Neuronal stem cell (in vitro differentiated cells): ENCODE measurements around the gene CD320.
A peak's percentile ranks its signal among the peaks of the same experiment; 100 is the strongest.

ENCODE experiments used
- DNase-seq: peaks from one replicate; pipeline ENCODE4 v3.0.0-alpha.2; 2013; ENCODE audit warnings: low spot score
- H2AFZ ChIP-seq: one replicate; pipeline ENCODE4 v1.6.1; 2013; ENCODE audit warnings: mild to moderate bottlenecking, low read length, inconsistent platforms
- H2AK5ac ChIP-seq: 2 replicates; pipeline ENCODE4 v1.6.1; 2013; ENCODE audit warnings: low read depth, mild to moderate bottlenecking, inconsistent platforms, low read length, moderate library complexity, mixed read lengths
- H2BK120ac ChIP-seq: 2 replicates; pipeline ENCODE4 v1.6.1; 2013; ENCODE audit warnings: low read depth, mild to moderate bottlenecking, inconsistent platforms, low read length, moderate library complexity, mixed read lengths
- H2BK12ac ChIP-seq: one replicate; pipeline ENCODE4 v1.6.1; 2013; ENCODE audit warnings: low read length, inconsistent platforms
- H2BK15ac ChIP-seq: 2 replicates; pipeline ENCODE4 v1.6.1; 2013; ENCODE audit warnings: mild to moderate bottlenecking, low read length, inconsistent platforms, mixed read lengths
- H2BK5ac ChIP-seq: one replicate; pipeline ENCODE4 v1.6.1; 2013; ENCODE audit warnings: inconsistent platforms, mild to moderate bottlenecking, low read length, moderate library complexity
- H3K14ac ChIP-seq: one replicate; pipeline ENCODE4 v1.6.1; 2013; ENCODE audit warnings: low read length, inconsistent platforms
- H3K18ac ChIP-seq: 2 replicates; pipeline ENCODE4 v1.6.1; 2013; ENCODE audit warnings: low read length, inconsistent platforms
- H3K23ac ChIP-seq: 2 replicates; pipeline ENCODE4 v1.6.1; 2013; ENCODE audit warnings: low read depth, mild to moderate bottlenecking, mixed read lengths, low read length, inconsistent platforms; ENCODE audit not compliant: poor library complexity
- H3K27ac ChIP-seq: replicated peaks from 3 replicates; pipeline ENCODE4 v1.5.1; 2013; ENCODE audit warnings: low read length, inconsistent platforms
- H3K27me3 ChIP-seq, 3 experiments: 2 replicates each; pipeline ENCODE4 v1.6.1; 2013; ENCODE audit warnings: low read length in 3 of 3, mild to moderate bottlenecking in 2 of 3, inconsistent platforms in 1 of 3, low read depth in 1 of 3, mixed read lengths in 1 of 3, moderate library complexity in 1 of 3; ENCODE audit not compliant: control insufficient read depth in 3 of 3, insufficient read depth in 3 of 3
- H3K36me3 ChIP-seq, 2 donors: replicated peaks in 1 of 2; 2 replicates each; pipeline ENCODE4 v1.6.1; 2013; ENCODE audit warnings: low read length in 2 of 2; ENCODE audit not compliant: control insufficient read depth in 2 of 2, insufficient read depth in 2 of 2
- H3K4ac ChIP-seq: 2 replicates; pipeline ENCODE4 v1.6.1; 2013; ENCODE audit warnings: inconsistent platforms, mild to moderate bottlenecking, low read length, moderate library complexity
- H3K4me1 ChIP-seq, 2 donors: 1 replicate in 1 of 2; 2 replicates in 1 of 2; pipeline ENCODE4 v1.6.1; 2013; ENCODE audit warnings: low read length in 2 of 2, low read depth in 1 of 2; ENCODE audit not compliant: control insufficient read depth in 2 of 2, insufficient read depth in 1 of 2
- H3K4me2 ChIP-seq: one replicate; pipeline ENCODE4 v1.6.1; 2013; ENCODE audit warnings: mild to moderate bottlenecking, low read length, inconsistent platforms; ENCODE audit not compliant: insufficient read depth, poor library complexity, severe bottlenecking
- H3K4me3 ChIP-seq, 2 donors: 2 replicates each; pipeline ENCODE4 v1.5.1; 2013; ENCODE audit warnings: low read length in 2 of 2, mild to moderate bottlenecking in 2 of 2, inconsistent platforms in 1 of 2, moderate library complexity in 1 of 2
- H3K79me1 ChIP-seq: one replicate; pipeline ENCODE4 v1.6.1; 2013; ENCODE audit warnings: low read depth, mild to moderate bottlenecking, inconsistent platforms, low read length, moderate library complexity
- H3K9ac ChIP-seq: one replicate; pipeline ENCODE4 v1.6.1; 2013; ENCODE audit warnings: mild to moderate bottlenecking, low read depth, low read length, inconsistent platforms; ENCODE audit not compliant: poor library complexity
- H3K9me3 ChIP-seq, 2 donors: replicated peaks in 1 of 2; 2 replicates each; pipeline versions ENCODE3 to v1.6.1; 2013; ENCODE audit warnings: low read length in 2 of 2, mild to moderate bottlenecking in 2 of 2, inconsistent platforms in 1 of 2, low read depth in 1 of 2, mixed read lengths in 1 of 2, moderate library complexity in 1 of 2; ENCODE audit not compliant: control insufficient read depth in 2 of 2, insufficient read depth in 1 of 2
- H4K8ac ChIP-seq: one replicate; pipeline ENCODE4 v1.6.1; 2013; ENCODE audit warnings: low read depth, mild to moderate bottlenecking, inconsistent platforms, low read length, moderate library complexity
- H4K91ac ChIP-seq: one replicate; pipeline ENCODE4 v1.6.1; 2013; ENCODE audit warnings: low read length, low read depth, mild to moderate bottlenecking, inconsistent platforms; ENCODE audit not compliant: poor library complexity
- WGBS, 2 donors: extraction: QIAGEN DNeasy Blood & Tissue Kit; methylation state at CpG; one replicate each; pipeline ENCODE4 v1.1.7; 2013; ENCODE audit warnings: missing lambda C conversion rate in 2 of 2, mixed read lengths in 1 of 2; ENCODE audit not compliant: insufficient read length in 2 of 2, insufficient replicate concordance in 1 of 2; ENCODE audit errors: extremely low coverage in 2 of 2; 5-methylcytosine and 5-hydroxymethylcytosine counted together

The CD320 gene

GRCh38 chr19:8311461-8312260, 3.5 kb upstream of the CD320 start:
- WGBS, 2 donors, result no CpG with 5 or more reads among the region's 16 CpGs
- Histone ChIP-seq H2BK5ac (no peak overlapping the region), H3K4me1 (peaks cover 9 to 10% of the 10 kb centered on the region in 2 donors), H2AFZ (no peak overlapping the region), H3K4me2 (no peak overlapping the region), H3K79me1 (peaks cover 9% of the 10 kb centered on the region), H3K14ac (no peak overlapping the region), H3K27ac (no peak overlapping the region), H3K23ac (no peak overlapping the region), H3K9ac (no peak overlapping the region), H4K8ac (no peak overlapping the region), H2AK5ac (no peak overlapping the region), H4K91ac (no peak overlapping the region), H2BK15ac (no peak overlapping the region), H3K27me3 (no peaks in the 10 kb centered on the region), H3K9me3 (no peaks in the 10 kb centered on the region), H3K18ac (no peak overlapping the region), H2BK120ac (no peak overlapping the region), H3K4ac (no peak overlapping the region), H3K4me3 (no peak overlapping the region), H2BK12ac (no peak overlapping the region), H3K36me3 (peaks cover 37 to 68% of the 10 kb centered on the region in 2 donors)
- DNase-seq, result no peak

GRCh38 chr19:8310342-8311055, 2.3 kb upstream of the CD320 start:
- DNase-seq, result no peak
- Histone ChIP-seq H3K14ac (no peak overlapping the region), H3K4me1 (peaks cover 11 to 12% of the 10 kb centered on the region in 2 donors)

GRCh38 chr19:8308891-8309291, 733 bp upstream of the CD320 start:
- H3K23ac ChIP-seq, result no peak overlapping the region
- peaks cover 11 to 12% of the 10 kb centered on the region in 2 donors for H3K4me1 ChIP-seq
- peaks cover 8% of the 10 kb centered on the region for H3K79me1 ChIP-seq
- no peak overlapping the region for H2BK12ac ChIP-seq
- no peak overlapping the region for H4K91ac ChIP-seq
- H3K27me3 ChIP-seq, result no peaks in the 10 kb centered on the region
- no peaks in the 10 kb centered on the region for H3K9me3 ChIP-seq
- no peak overlapping the region for H3K4me3 ChIP-seq
- no peak overlapping the region for H3K9ac ChIP-seq
- no peak for DNase-seq
- peaks cover 22 to 43% of the 10 kb centered on the region in 2 donors for H3K36me3 ChIP-seq
- H2AFZ ChIP-seq, result no peak overlapping the region
- H4K8ac ChIP-seq, result no peak overlapping the region
- no peak overlapping the region for H3K4ac ChIP-seq
- no peak overlapping the region for H2BK120ac ChIP-seq
- no peak overlapping the region for H3K18ac ChIP-seq
- no peak overlapping the region for H2BK5ac ChIP-seq
- peak overlapping the region; percentile 3 for H3K4me2 ChIP-seq
- WGBS, 2 donors, result no CpG with 5 or more reads among the region's 17 CpGs
- H2AK5ac ChIP-seq, result no peak overlapping the region
- no peak overlapping the region for H2BK15ac ChIP-seq
- H3K27ac ChIP-seq, result no peak overlapping the region
- no peak overlapping the region for H3K14ac ChIP-seq

More at GRCh38 chr19:8310342-8311055, 2.3 kb upstream of the CD320 start:
- no peak overlapping the region for H2BK12ac ChIP-seq
- H3K4me2 ChIP-seq, result no peak overlapping the region
- no peak overlapping the region for H3K4ac ChIP-seq
- H3K9me3 ChIP-seq, result no peaks in the 10 kb centered on the region
- no peak overlapping the region for H2BK15ac ChIP-seq
- H3K23ac ChIP-seq, result no peak overlapping the region
- H3K9ac ChIP-seq, result no peak overlapping the region
- no peak overlapping the region for H4K8ac ChIP-seq
- H4K91ac ChIP-seq, result no peak overlapping the region
- H3K36me3 ChIP-seq, result peaks cover 31 to 56% of the 10 kb centered on the region in 2 donors
- H3K79me1 ChIP-seq, result peaks cover 8% of the 10 kb centered on the region
- H2AK5ac ChIP-seq, result no peak overlapping the region
- no peak overlapping the region for H3K27ac ChIP-seq
- H3K27me3 ChIP-seq, result no peaks in the 10 kb centered on the region
- WGBS, 2 donors, result no CpG with 5 or more reads among the region's 17 CpGs
- no peak overlapping the region for H2BK120ac ChIP-seq
- H2BK5ac ChIP-seq, result peak overlapping the region; percentile 27
- H3K4me3 ChIP-seq, result no peak overlapping the region
- no peak overlapping the region for H3K18ac ChIP-seq
- no peak overlapping the region for H2AFZ ChIP-seq

GRCh38 chr19:8307400-8307964, 676 bp downstream of the CD320 start:
- Histone ChIP-seq H3K36me3 (peaks cover 20 to 42% of the 10 kb centered on the region in 2 donors), H3K9me3 (peaks cover 0 to 1% of the 10 kb centered on the region in 2 donors), H3K9ac (peak overlapping the region; percentile 92), H3K4ac (peak overlapping the region; percentile 69), H2BK12ac (peak overlapping the region; percentile 47), H3K14ac (peak overlapping the region; percentile 96), H3K4me3 (peak overlapping the region; percentile 61 to 82), H3K79me1 (peaks cover 11% of the 10 kb centered on the region), H4K8ac (no peak overlapping the region), H2AK5ac (peak overlapping the region; percentile 48), H2BK5ac (no peak overlapping the region), H3K4me2 (peak overlapping the region; percentile 96), H3K4me1 (peaks cover 11 to 14% of the 10 kb centered on the region in 2 donors), H2BK15ac (no peak overlapping the region), H4K91ac (no peak overlapping the region), H3K18ac (peak overlapping the region; percentile 97), H2AFZ (peak overlapping the region; percentile 91), H2BK120ac (peak overlapping the region; percentile 6), H3K27me3 (no peaks in the 10 kb centered on the region), H3K27ac (no peak overlapping the region), H3K23ac (peak overlapping the region; percentile 98)
- no peak for DNase-seq
- no CpG with 5 or more reads among the region's 24 CpGs for WGBS, 2 donors
